NCI-H2196 (cell line): ENCODE results near the gene CLSTN2.
"Not testable (repeated sequence)": the region's sequence is repeated elsewhere in the genome, so short reads cannot be mapped to it uniquely, and the experiment has no call there.

ENCODE experiments used
- DNase-seq: peaks from one replicate; lab custom pipeline; 2025; ENCODE audit not compliant: unreplicated experiment; lab: John Stamatoyannopoulos, UW

Gene CLSTN2

GRCh38 chr3:140403608-140404007 is 468.6 kb downstream of the CLSTN2 start:
- no peak for DNase-seq

GRCh38 chr3:140406655-140407054 is 471.7 kb downstream of the CLSTN2 start:
- no peak for DNase-seq

- DNase-seq = no peak
Observed at GRCh38 chr3:140408252-140408651, 473.3 kb downstream of the CLSTN2 start.

DNA sequence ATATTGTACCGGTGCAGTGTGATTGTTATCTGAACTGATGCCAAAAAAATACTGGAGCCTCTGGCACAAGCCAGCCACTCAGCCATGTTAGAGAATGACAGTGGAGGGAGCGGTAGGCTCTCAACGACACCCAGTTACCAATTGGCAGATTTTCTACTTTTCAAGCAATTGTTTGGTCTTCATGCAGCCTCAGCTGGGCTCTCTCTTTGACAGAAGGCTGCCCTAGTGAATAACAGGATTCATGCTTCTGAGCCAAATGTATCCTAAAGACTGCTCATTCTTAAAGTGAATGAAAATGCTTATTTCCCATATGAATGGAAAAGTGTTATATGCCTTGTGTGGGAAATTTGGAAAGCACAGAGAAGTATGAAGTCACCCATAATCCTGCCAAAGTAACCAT is 481.7 kb downstream of the CLSTN2 start:
- no peak for DNase-seq

- DNase-seq = no peak
Observed at GRCh38 chr3:140420621-140421357, 485.8 kb downstream of the CLSTN2 start.

DNA sequence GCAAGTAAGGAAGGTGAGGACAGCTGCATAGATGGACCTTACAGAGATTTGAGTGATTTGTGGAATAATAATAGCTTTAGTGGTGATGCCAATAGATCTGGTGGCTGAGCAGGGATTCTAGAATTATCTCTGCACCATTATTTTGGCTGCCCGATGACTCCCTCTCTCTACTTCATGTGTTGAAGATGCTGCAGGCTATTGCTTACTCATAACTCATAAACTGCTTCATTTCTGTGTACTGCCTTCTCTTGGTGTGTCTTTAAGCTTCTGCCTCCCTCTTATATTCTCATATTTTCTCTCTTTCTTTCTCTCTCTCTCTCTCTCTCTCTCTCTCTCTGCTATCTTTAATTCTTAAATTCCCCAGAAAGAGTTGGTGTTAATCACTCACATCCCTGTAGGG is 486.9 kb downstream of the CLSTN2 start:
- DNase-seq = no peak

GRCh38 chr3:140423146-140423545 is 488.2 kb downstream of the CLSTN2 start:
- no peak for DNase-seq

DNA sequence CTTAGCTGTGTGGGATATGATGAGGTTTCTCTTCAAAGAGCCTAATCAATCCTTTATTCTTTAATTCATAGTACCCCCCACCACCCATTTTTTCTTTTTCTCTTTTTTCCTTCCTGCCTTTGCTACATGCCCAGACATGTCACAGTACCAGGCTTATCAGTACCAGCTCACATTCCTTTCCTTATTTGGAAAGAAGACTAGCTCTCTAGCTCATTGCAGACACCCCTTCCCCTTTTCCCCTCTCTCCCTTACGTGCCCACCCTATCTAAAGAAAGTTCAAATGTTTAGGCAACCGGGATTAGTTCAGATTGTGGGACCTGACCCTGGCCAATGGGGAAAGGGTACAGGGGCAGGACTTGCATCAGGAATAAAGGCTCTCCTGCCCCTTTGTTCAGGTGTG is 488.6 kb downstream of the CLSTN2 start:
- not testable (repeated sequence) for DNase-seq

DNA sequence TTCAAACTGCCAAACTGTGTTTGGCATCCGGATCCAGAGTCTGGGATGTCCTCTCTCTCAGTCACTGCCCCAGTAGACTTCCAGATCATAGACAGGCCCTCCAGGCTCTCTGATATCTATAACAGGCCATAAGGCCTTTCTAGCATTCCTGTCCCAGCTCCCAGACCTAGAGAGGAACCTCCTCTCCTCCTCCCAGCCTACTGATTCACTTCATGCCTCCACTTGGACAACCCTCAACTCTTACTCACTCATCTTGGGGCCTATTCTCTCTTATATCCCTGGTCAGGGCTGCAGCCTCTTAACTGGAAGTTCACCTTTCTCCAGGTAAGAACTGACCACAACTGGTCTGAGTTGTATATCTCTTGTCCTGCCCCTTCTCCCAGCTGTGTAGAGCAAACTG is 489.2 kb downstream of the CLSTN2 start:
- DNase-seq = no peak

DNA sequence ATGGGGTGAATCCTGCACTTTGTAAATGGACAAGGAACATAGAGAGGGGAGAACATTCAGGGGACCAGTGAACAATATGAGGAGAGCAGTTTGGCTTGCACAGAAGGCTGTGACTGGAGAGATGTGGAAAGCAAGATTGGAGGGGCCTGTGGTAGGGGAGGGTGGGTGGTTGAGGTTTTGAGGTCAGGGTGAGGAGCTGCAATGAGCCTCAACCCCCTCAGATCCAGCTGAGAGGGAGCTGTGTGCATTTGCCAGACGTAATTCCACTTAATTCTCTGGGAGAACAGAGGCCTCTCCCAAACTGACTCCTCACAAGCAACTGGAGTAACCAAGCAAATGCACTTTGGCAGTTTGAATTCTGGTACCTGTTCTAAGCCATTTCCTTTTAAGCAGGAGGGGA is 489.7 kb downstream of the CLSTN2 start:
- no peak for DNase-seq

DNA sequence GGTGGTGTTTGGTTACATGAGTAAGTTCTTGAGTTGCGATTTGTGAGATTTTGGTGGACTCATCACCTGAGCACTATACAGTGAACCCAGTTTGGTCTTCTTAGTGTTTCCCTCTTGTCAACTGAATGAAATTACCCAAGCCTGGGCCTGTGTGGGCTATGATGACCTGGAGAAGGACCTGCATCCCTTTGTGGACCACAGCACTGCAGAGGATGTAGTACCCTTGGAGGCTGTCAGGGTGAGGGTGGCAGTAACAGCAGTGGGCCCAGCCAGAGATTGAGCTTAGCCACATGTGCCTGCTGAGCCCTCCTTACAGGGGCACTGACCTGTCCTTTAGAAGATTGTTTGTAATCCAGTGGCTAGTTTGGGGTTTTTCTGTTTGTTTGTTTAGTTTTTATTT is 492.8 kb downstream of the CLSTN2 start:
- DNase-seq = no peak

- DNase-seq = no peak
Observed at GRCh38 chr3:140428380-140428779, 493.4 kb downstream of the CLSTN2 start.

GRCh38 chr3:140429791-140430190 is 494.8 kb downstream of the CLSTN2 start:
- DNase-seq = no peak

DNA sequence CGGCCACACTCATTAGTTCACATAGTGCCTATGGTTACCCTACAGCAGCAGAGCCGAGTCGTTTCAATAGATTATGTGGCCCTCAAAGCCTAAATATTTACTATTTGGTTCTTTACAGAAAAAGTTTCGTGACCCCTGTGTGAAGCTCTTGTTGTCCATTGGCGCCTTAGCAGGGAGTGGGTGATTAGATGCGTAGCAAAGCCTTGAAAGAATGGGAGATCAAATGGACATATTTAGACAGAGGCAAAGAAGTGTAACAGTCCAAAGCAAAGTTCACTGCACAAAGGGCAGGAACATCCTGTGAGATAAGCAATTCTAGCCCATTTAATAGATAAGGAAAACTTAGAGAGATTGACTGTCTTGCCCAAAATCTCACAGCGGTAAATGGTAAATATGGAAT is 495.5 kb downstream of the CLSTN2 start:
- no peak for DNase-seq

GRCh38 chr3:140432229-140432669 is 497.3 kb downstream of the CLSTN2 start:
- DNase-seq = no peak

DNA sequence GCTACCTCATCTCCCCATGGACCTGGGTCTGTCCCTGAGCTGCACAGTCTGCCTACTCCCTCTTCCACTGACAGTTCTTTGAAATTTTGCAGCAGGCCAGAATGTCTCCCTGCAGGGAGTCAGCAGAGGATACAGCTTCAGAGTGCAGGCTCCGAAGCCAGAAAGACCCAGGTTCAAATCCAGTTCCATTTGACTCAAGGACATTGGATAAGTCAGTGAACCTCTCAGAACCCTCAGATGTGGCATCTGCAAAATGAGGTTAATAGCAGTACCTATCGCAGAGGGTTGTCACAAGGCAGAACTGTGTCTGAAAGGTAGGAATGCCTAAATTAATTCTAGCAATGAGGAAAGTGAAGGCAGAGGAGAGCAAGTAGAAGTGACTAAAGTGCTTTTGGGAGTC is 498.4 kb downstream of the CLSTN2 start:
- DNase-seq = no peak

DNA sequence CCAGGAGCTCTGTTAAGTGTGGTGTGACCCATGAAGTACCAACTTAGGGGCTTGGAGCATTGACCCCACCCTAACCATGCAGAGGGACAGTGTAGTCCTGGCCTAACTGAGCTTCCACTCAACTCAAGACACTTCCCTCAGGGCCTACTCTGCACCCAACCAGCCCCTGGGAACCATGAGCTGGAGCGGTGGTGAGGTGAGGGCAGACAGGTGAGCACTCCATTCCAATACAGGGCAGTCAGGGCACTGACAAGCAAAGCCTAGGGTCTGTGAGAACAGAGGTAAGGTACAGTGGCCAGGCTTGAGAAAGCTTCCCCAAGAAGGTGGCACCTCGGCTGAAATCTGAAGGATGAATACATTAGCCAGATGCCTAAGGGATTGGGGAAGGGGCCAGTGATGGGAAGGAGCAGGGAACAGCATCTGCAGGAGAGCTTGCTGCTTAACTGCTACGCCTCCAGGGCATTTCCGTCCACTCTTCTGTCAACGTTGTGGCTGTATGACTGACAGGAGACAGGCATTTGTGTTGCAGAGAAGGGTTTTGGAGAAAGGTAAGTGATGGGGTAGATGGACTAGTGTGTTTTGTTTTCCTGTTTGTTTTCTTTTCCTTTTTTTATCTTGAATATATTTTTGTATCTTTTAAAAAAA is 499.4 kb downstream of the CLSTN2 start:
- no peak for DNase-seq

GRCh38 chr3:140436421-140436820 is 501.4 kb downstream of the CLSTN2 start:
- no peak for DNase-seq

- no peak for DNase-seq
Observed at GRCh38 chr3:140438736-140439470, 503.9 kb downstream of the CLSTN2 start.

DNA sequence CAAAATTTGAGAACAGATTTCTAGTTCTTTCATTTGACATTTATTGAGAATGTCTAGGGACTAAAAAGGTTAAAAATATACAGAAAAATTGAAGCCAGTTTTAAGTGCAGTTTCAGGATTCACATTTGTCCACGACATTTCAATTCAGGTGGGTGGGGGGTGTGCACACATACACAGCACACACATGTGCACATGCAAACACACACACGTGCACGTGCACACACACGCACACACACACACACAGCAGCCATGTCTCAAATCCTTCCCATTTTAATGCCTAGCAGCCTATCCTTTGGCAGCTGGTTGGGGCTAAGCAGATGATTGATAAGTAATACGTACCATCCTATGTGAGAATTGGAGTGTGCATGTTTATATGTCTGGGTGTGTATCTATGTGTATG is 504.5 kb downstream of the CLSTN2 start:
- DNase-seq = no peak

GRCh38 chr3:140440446-140440845 is 505.5 kb downstream of the CLSTN2 start:
- no peak for DNase-seq

- no peak for DNase-seq
Observed at GRCh38 chr3:140441006-140441405, 506.0 kb downstream of the CLSTN2 start.
